GM12878 (cell line): ENCODE results near the gene PRMT1.

ENCODE experiments used
- POLR2AphosphoS5 ChIP-seq: IDR thresholded peaks from 2 replicates; pipeline ENCODE4 v1.6.1; 2011; ENCODE audit warnings: mild to moderate bottlenecking, low read length, inconsistent platforms
- SMC3 ChIP-seq: IDR thresholded peaks from 2 replicates; pipeline ENCODE4 v1.6.1; 2011; ENCODE audit warnings: low read length, improper control_type of control experiment, borderline replicate concordance

DNA sequence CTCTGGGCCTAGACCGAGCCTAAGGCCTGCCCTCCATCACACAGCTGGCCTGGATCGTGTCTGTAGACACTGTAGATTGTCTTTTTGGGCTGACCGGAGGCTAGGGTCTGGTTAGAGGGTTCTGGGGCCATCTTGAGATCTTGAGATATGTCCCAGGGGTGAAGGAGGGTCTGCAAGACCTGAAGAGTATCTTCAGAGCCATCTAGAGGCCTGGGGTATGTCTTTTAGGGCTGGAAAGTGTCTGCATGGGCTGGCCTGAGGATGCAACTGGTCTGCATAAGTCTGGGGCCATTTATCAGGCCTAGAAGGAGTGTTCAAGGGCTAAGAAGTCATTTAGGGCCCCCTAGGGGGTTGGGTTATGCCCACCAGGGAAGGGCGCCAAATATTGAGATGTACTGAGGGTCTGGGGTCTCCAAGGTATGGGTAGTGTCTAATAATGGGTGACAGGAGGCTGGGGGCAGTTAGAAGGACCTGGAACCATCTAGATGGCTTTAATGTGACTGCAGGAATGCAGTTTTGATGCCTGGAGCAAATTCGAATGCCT is 34.5 kb upstream of the PRMT1 start:
- TF ChIP-seq POLR2AphosphoS5 = no peak
- no peak for TF ChIP-seq SMC3
